HFFc6 (cell line): ENCODE measurements around the gene ALDH3B2. TPM values are rescaled to one million over a fixed set of nuclear protein-coding genes. Genes with fewer than 3 reads are reported as not detected.

ENCODE experiments used
- DNase-seq: peaks from one replicate; pipeline ENCODE4 v3.0.0-alpha.2; 2018
- H3K27ac Mint-ChIP-seq: 2 replicates; pipeline ENCODE4 v1.8.0; 2020; ENCODE audit warnings: mild to moderate bottlenecking, mixed read lengths
- H3K27me3 Mint-ChIP-seq: 2 replicates; pipeline ENCODE4 v1.8.0; 2021; ENCODE audit warnings: mild to moderate bottlenecking, moderate library complexity, mixed read lengths; ENCODE audit not compliant: insufficient read depth
- H3K36me3 Mint-ChIP-seq: 2 replicates; pipeline ENCODE4 v1.8.0; 2021; ENCODE audit warnings: low read depth, mixed read lengths
- H3K4me1 Mint-ChIP-seq: 2 replicates; pipeline ENCODE4 v1.8.0; 2020; ENCODE audit warnings: low read depth, mixed read lengths
- H3K4me3 Mint-ChIP-seq: 2 replicates; pipeline ENCODE4 v1.8.0; 2020; ENCODE audit warnings: mild to moderate bottlenecking, moderate library complexity, mixed read lengths
- H3K9me3 Mint-ChIP-seq: 2 replicates; pipeline ENCODE4 v1.8.0; 2020; ENCODE audit warnings: mild to moderate bottlenecking, mixed read lengths
- total RNA-seq, 6 experiments: library from RNA; stranded (reverse); fragmentation: NEBNext Ultra II Directional; extraction: Animal tissue kit (Norgen Biotek cat#: 25700); gene quantifications; 2 replicates in 1 of 6; 3 replicates in 5 of 6; pipeline ENCODE4 v1.2.3, GENCODE V29; 2021
- TF ChIP-seq, protein P1 (sequence below): fragments of 200-600 bp; sonication (generic); IDR thresholded peaks from 2 replicates; pipeline ENCODE4 v1.5.0; 2021; ENCODE audit warnings: antibody characterized with exemption, mild to moderate bottlenecking

ALDH3B2 gene
- total RNA-seq, 6 experiments from 2014 or later = not detected

DNA sequence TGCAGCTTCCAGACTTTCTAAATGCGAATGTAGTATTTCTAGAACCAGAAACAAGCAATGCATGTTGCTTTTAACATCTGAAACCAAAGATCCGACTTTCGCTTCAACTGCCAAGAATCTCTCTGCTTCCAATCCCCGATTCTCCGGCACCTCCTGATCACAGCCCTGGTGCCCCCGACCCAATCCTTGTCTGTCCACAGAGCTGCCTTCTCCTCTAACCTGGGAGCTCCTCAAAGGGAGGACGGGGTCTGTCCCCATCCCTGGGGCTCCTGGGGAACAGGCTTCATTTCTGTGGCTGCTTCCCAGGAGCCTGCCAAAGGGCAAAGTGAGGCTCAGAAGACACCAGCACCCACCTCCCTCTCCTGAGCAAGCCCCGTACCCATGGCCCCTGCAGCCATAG is 521 bp downstream of the ALDH3B2 start:
- H3K4me3 Mint-ChIP-seq = no peak overlapping the region
- H3K27ac Mint-ChIP-seq = no peak overlapping the region
- no peak for DNase-seq
- peaks cover 46% of the 10 kb centered on the region for H3K27me3 Mint-ChIP-seq
- no peaks in the 10 kb centered on the region for H3K4me1 Mint-ChIP-seq
- TF ChIP-seq, protein P1, sequence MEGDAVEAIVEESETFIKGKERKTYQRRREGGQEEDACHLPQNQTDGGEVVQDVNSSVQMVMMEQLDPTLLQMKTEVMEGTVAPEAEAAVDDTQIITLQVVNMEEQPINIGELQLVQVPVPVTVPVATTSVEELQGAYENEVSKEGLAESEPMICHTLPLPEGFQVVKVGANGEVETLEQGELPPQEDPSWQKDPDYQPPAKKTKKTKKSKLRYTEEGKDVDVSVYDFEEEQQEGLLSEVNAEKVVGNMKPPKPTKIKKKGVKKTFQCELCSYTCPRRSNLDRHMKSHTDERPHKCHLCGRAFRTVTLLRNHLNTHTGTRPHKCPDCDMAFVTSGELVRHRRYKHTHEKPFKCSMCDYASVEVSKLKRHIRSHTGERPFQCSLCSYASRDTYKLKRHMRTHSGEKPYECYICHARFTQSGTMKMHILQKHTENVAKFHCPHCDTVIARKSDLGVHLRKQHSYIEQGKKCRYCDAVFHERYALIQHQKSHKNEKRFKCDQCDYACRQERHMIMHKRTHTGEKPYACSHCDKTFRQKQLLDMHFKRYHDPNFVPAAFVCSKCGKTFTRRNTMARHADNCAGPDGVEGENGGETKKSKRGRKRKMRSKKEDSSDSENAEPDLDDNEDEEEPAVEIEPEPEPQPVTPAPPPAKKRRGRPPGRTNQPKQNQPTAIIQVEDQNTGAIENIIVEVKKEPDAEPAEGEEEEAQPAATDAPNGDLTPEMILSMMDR = no peak
- no peaks in the 10 kb centered on the region for H3K36me3 Mint-ChIP-seq
- H3K9me3 Mint-ChIP-seq = peaks cover 5% of the 10 kb centered on the region; the same call in 1 of the 2 replicates

DNA sequence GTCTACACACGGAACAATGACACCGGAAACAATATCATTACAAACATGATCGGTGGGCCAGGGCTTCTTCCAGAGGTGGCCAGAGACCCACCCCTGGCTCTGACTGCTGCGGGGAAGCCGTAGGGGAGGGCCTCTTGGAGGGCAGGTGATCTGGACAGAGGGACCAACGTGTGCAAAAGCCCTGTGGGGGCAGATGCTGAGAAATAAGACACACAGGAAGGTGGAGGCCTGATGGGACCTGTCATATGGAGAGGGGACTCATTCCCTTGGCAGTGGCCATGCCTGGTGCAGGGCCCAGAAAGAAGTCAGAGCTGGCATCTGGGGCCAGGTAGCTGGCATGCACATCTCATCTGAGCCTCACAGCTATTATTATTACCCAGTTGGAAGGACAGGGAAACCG is 1.1 kb downstream of the ALDH3B2 start:
- DNase-seq = no peak
- TF ChIP-seq, protein P1 = no peak
- no peaks in the 10 kb centered on the region for H3K36me3 Mint-ChIP-seq

DNA sequence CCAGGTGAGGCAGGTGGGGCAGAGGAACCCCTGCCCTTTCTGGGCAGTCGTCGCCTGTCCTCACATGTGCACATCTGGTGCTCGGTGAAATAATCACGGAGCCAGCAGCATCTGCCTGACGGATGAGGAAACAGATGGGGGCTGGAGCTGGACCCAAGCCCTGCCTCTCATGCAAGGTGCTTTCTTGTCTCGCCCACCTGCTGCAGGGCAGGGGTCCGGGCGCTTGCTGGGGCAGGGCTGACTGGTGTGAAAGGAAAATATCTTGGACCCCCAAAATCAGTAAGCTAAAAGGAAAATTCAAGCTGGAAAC is 3.3 kb downstream of the ALDH3B2 start:
- peaks cover 30% of the 10 kb centered on the region for H3K27me3 Mint-ChIP-seq
- H3K4me1 Mint-ChIP-seq = no peaks in the 10 kb centered on the region
- no peaks in the 10 kb centered on the region for H3K36me3 Mint-ChIP-seq
- DNase-seq = no peak
- H3K4me3 Mint-ChIP-seq = no peak overlapping the region
- H3K9me3 Mint-ChIP-seq = peaks cover 5% of the 10 kb centered on the region; the same call in 1 of the 2 replicates
- TF ChIP-seq, protein P1 = no peak
- no peak overlapping the region for H3K27ac Mint-ChIP-seq

More for the DNA sequence above, 1.1 kb downstream of the ALDH3B2 start:
- Mint-ChIP-seq H3K4me1 (no peaks in the 10 kb centered on the region), H3K27me3 (peaks cover 46% of the 10 kb centered on the region), H3K9me3 (peaks cover 5% of the 10 kb centered on the region; the same call in 1 of the 2 replicates), H3K27ac (no peak overlapping the region), H3K4me3 (no peak overlapping the region)

DNA sequence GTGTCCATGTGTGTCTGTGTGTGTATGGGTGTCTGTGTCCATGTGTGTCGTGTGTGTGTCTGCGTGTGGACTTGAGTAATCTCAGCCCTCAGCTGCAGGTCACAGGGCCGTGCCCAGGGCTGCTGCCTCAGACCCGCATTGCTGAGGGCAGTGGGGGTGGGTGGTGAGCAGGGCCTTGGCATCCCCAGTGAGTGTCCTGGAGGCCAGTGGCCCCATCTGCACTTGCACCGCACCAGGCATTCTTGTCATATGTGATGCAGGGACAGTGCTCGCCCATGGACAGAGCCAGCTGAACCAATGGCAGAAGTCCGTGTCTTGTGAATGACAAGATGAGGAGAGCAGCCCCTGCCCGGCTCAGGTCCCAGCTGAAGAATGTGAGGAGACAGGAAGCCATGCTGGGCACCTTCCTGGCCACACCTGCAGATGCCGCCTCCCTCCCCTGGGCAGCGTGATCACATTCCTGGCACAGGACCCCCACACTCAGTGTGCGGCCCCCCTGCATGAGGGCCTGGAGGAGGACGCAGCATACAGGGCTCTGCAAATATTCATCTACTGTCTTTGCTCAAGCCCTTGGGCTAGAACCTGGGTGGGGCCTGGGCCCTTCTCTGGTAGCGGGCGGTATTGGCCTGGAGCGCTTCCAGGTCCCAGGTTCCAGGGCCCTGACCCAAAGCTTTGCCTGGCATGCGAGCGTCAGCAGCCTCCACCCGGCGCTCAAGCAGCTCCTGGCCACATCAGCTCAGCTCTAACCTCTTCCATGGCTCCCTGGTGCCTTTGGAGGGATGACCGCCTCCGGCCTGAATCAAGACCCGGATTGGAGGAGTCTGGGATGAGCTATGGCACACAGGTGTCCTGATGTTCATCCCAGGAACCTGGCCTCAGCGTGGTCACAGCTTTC is 3.9 kb downstream of the ALDH3B2 start:
- TF ChIP-seq, protein P1 = no peak
- peaks cover 24% of the 10 kb centered on the region; the same call in 1 of the 2 replicates for H3K27me3 Mint-ChIP-seq
- no peak overlapping the region for H3K4me3 Mint-ChIP-seq
- no peak for DNase-seq
- no peaks in the 10 kb centered on the region for H3K4me1 Mint-ChIP-seq
- H3K36me3 Mint-ChIP-seq = no peaks in the 10 kb centered on the region
- H3K9me3 Mint-ChIP-seq = peaks cover 3% of the 10 kb centered on the region; the same call in 1 of the 2 replicates
- H3K27ac Mint-ChIP-seq = no peak overlapping the region

DNA sequence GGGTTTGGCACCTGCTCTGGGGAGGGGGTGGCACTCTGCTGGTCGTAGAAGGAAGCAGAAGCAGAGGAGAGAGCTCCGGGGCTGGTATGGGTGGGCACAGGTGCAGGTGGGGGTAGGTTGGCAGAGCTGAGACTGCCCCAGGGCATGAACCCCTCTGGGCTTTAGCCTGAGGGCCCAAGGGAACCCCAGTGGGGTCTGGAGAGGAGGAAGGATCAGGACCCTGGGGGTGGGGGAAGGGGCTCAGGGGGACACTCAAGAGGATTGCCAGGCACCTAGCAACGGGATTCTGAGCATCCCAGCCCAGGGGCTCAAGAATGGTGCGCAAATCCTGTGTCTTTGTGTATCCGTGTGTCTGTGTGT is 6.3 kb downstream of the ALDH3B2 start:
- TF ChIP-seq, protein P1 = no peak
- peaks cover 8% of the 10 kb centered on the region; the same call in 1 of the 2 replicates for H3K27me3 Mint-ChIP-seq
- H3K4me1 Mint-ChIP-seq = no peaks in the 10 kb centered on the region
- H3K36me3 Mint-ChIP-seq = no peaks in the 10 kb centered on the region
- H3K4me3 Mint-ChIP-seq = no peak overlapping the region
- H3K9me3 Mint-ChIP-seq = no peaks in the 10 kb centered on the region
- no peak overlapping the region for H3K27ac Mint-ChIP-seq
- no peak for DNase-seq
